ENCODE results near the gene PRLH. TPM values are rescaled to one million over a fixed set of nuclear protein-coding genes. Genes with fewer than 3 reads are reported as not detected.

PRLH gene
- total RNA-seq, 1 experiment from 2014 or later, result not detected

- TF ChIP-seq, protein P1, sequence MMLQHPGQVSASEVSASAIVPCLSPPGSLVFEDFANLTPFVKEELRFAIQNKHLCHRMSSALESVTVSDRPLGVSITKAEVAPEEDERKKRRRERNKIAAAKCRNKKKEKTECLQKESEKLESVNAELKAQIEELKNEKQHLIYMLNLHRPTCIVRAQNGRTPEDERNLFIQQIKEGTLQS (CRISPR knock-in tag; conservative IDR thresholded peaks at IDR 0.05), result no peak
These were observed 400 bp upstream of the PRLH start (continued) for GRCh38 chr2:237565974-237566373.

- H3K4me3 Mint-ChIP-seq, result no peak overlapping the region
- no peaks in the 10 kb centered on the region for H3K36me3 Mint-ChIP-seq
- ChIA-PET POLR2A (no interaction called here), CTCF (interaction anchor here (2.7 kb wide), 1 partner anchor 55 kb away, joined by 13 read pairs; no protein-coding TSS in a partner anchor)
- no peak for TF ChIP-seq EMX1 (CRISPR knock-in tag; IDR thresholded peaks at IDR 0.05)
- TF ChIP-seq GTF2I (CRISPR knock-in tag; conservative IDR thresholded peaks at IDR 0.05), result no peak
- TF ChIP-seq NR3C1 (CRISPR knock-in tag; conservative IDR thresholded peaks at IDR 0.05; ENCODE audit: low read depth), result no peak
- TF ChIP-seq IRF2 (CRISPR knock-in tag; IDR thresholded peaks at IDR 0.05; ENCODE audit: borderline replicate concordance, low read depth), result no peak
- no peak for TF ChIP-seq PRRX2 (CRISPR knock-in tag; IDR thresholded peaks at IDR 0.05)
- TF ChIP-seq ETV6 (CRISPR knock-in tag; IDR thresholded peaks at IDR 0.05), result no peak
- no peak for TF ChIP-seq FOXP1 (CRISPR knock-in tag; IDR thresholded peaks at IDR 0.05; ENCODE audit: borderline replicate concordance)
- no peak for TF ChIP-seq CDX4 (CRISPR knock-in tag; IDR thresholded peaks at IDR 0.05; ENCODE audit: borderline replicate concordance)
- TF ChIP-seq, protein P1 (CRISPR knock-in tag; conservative IDR thresholded peaks at IDR 0.05), result no peak
- no peak for TF ChIP-seq FOXP4 (CRISPR knock-in tag; IDR thresholded peaks at IDR 0.05)
- TF ChIP-seq, protein P2, sequence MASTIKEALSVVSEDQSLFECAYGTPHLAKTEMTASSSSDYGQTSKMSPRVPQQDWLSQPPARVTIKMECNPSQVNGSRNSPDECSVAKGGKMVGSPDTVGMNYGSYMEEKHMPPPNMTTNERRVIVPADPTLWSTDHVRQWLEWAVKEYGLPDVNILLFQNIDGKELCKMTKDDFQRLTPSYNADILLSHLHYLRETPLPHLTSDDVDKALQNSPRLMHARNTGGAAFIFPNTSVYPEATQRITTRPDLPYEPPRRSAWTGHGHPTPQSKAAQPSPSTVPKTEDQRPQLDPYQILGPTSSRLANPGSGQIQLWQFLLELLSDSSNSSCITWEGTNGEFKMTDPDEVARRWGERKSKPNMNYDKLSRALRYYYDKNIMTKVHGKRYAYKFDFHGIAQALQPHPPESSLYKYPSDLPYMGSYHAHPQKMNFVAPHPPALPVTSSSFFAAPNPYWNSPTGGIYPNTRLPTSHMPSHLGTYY (CRISPR knock-in tag; IDR thresholded peaks at IDR 0.05), result no peak
- no peak for TF ChIP-seq ZNF416 (CRISPR knock-in tag; IDR thresholded peaks at IDR 0.05)
- no peak for TF ChIP-seq NFE2L1 (CRISPR knock-in tag; IDR thresholded peaks at IDR 0.05)
- TF ChIP-seq, protein P3, sequence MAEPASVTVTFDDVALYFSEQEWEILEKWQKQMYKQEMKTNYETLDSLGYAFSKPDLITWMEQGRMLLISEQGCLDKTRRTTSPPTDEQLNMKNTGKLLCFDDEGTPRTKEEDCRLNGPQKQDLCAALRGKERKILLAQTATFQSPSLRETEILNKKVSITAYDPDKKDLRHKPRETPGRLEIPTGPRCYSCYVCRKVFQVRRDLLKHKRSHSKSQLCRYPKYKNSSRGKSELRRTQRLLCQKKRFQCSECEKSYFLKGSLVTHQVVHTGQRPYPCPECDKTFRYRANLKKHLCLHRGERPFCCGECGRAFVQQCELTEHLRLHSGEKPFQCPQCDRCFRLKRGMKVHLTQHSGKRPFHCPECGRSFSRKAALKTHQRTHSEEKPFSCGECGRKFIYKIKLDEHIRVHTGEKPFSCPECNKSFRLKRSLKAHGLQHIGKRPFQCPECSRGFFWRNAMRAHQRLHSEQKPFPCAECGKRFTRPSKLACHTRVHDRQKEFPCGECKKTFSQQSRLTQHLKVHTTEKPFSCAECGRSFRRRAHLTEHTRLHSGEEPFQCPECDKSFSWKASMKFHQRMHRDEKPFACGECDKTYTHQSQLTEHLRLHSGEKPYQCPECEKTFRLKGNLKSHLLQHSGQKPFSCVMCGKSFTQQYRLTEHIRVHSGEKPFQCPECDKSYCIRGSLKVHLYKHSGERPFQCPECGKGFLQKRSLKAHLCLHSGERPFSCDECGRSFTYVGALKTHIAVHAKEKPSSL (CRISPR knock-in tag; conservative IDR thresholded peaks at IDR 0.05), result no peak
- no peak for DNase-seq (ENCODE audit: low spot score)
- peaks cover 4% of the 10 kb centered on the region for H3K9me3 Mint-ChIP-seq
- no peaks in the 10 kb centered on the region for H3K27me3 Mint-ChIP-seq (ENCODE audit: low read depth)
- peaks cover 9% of the 10 kb centered on the region for H3K4me1 Mint-ChIP-seq
- ATAC-seq, result no peak
- no peak overlapping the region for H3K27ac Mint-ChIP-seq
These were observed 1.1 kb downstream of the PRLH start for GRCh38 chr2:237567276-237568029.

- Mint-ChIP-seq H3K36me3 (no peaks in the 10 kb centered on the region), H3K27me3 (ENCODE audit: low read depth) (no peaks in the 10 kb centered on the region), H3K4me1 (peaks cover 16% of the 10 kb centered on the region), H3K27ac (no peak overlapping the region), H3K9me3 (peaks cover 4% of the 10 kb centered on the region), H3K4me3 (no peak overlapping the region)
- no peak for ATAC-seq
- DNase-seq (ENCODE audit: low spot score), result no peak
- POLR2A ChIA-PET, result no interaction called here
- CTCF ChIA-PET, result interaction anchor here (2.7 kb wide), 1 partner anchor 55 kb away, joined by 13 read pairs; no protein-coding TSS in a partner anchor
- TF ChIP-seq FOXK1 (CRISPR knock-in tag; IDR thresholded peaks at IDR 0.05), result no peak
- no peak for TF ChIP-seq SMAD4 (CRISPR knock-in tag; IDR thresholded peaks at IDR 0.05)
These were observed 1.8 kb downstream of the PRLH start for GRCh38 chr2:237568121-237568660.
